Fibroblast of skin of left biceps (primary cell): Measurements from ENCODE around the gene CRACR2B.

Experiments
- DNase-seq, 2 experiments: peaks; one replicate each; pipeline ENCODE4 v3.0.0-alpha.2; 2013; ENCODE audit warnings: low read depth in 2 of 2

The CRACR2B gene

DNA sequence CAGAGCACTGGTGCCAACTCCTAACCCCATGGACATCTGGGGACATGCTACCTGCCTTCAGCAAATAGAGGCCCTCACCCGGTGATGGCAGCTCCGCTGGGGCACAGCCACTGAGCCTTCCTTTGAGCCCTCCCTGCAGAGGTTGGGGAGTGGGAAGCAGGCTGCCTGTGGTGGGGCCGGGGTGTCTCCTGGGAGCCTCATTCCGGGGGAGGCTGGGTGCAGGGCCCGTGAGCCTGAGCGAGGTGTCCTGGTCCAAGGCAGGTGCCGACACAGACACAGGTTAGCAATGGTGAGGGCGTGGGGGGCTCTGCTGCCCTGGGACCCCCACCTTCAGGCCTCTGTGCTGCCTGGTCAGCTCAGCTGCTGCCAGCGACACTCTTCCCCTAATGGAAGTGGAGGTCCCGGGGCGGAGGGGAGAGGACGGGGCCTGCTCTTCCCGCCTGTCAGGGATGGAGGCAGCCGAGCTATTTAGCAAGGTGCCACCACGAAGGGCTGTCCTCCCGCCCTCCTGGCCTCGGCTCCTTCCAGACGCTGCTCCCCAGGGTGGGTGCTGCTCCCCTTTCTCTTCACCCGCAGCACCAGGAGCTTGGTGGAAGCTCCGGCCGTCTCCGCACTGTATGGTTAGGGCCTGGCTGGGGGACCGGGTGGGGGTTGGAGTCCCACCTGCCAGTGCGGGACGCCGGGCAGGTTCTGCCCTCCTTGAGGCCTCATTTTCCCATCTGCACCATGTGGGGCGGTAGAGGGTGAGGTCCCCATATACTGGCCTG is 26.1 kb downstream of the CRACR2B start:
- DNase-seq = no peak

GRCh38 chr11:854601-855329 is 27.0 kb downstream of the CRACR2B start:
- DNase-seq = no peak

- no peak for DNase-seq
Observed at GRCh38 chr11:855330-855674, 27.6 kb downstream of the CRACR2B start.

DNA sequence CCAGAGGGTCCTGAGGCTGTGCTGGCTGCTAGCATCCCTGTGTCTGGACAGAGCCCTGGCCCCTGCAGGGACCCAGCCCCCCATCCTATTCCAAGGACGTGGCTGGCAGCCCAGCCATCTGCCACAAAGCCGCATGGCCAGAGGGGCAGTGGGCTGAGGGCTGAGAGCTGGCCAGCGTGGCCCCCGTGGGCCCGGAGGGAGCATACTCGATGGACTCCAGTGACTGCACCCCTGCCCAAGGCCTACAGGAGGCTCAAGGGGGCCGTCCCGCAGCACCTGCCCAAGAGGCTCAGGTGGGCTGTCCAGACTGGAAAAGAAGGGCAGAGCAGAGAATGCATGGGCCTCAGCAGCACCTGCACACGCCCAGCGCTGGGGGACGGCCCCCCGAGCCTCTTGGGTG is 28.1 kb downstream of the CRACR2B start:
- DNase-seq = no peak

GRCh38 chr11:856397-856796 is 28.7 kb downstream of the CRACR2B start:
- DNase-seq = no peak

DNA sequence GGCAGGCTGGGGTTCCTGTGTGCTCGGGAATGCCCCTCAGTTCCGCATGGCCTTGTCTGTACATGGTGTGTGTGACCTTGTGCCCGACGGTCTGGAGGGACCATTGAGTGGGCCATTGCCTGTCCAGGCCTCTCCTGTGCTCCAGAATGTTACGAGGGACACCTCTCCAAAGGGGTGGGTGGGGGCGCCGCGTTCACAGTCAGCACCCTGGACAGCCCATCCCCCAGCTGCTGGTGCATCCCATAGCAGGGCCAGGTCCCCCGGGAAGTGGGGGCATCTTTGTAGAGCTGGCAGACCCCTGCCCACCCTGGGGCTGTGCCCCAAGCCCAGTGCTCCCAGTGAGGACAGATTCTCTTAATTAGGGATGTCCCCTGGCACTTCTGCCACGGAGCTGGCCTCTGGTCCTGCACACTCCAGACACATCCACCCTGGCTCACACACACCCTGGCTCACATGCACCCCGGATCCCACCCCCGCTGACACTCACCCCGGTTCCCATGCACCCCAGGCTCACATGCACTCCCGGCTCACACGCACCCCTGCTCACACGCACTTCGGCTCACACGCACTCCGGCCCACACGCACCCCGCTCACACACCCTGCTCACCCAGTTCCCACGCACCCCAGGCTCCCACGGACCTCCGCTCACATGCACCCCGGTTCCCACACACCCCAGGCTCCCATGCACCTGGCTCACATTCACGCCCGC is 30.5 kb downstream of the CRACR2B start:
- DNase-seq = no peak

DNA sequence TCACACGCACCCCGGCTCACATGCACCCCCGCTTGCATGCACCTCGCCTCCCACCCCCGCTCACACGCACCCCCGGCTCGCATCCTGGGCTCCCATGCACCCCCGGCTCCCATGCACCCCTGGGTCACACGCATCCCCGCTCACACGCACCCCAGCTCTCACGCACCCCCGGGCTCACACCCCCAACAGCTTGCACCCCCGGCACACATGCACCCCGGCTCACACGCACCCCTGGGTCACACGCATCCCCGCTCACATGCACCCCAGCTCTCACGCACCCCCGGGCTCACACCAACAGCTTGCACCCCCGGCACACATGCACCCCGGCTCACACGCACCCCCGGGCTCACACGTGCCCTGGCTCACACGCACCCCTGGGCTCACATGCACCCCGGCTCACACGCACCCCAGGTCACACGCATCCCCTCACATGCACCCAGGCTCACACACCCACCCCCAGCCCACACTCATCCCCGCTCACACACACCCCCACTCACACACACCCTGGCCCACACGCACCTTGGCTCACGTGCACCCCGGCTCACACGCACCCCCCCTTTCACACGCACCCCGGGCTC is 31.1 kb downstream of the CRACR2B start:
- no peak for DNase-seq

- peak; percentile 40 to 52 for DNase-seq
Observed at GRCh38 chr11:859394-860131, 31.8 kb downstream of the CRACR2B start.

GRCh38 chr11:860234-861104 is 32.8 kb downstream of the CRACR2B start:
- DNase-seq = no peak

DNA sequence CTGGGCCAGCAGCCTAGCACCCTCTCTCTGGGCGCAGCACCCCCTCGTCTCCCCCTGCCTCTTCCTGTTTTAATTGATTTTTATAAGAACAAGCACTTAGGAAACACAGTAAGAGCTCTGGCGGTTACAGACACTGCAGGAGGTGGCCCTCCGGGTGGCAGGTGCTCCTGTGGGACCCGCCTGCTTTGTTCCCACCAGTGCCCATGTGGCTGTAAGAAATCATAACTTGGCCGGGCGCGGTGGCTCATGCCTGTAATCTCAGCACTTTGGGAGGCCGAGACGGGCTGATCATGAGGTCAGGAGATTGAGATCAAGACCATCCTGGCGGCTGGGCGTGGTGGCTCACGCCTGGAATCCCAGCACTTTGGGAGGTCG is 33.4 kb downstream of the CRACR2B start:
- no peak for DNase-seq

- DNase-seq = no peak
Observed at GRCh38 chr11:862081-862661, 34.5 kb downstream of the CRACR2B start.

- DNase-seq = no peak
Observed at GRCh38 chr11:862696-863022, 34.9 kb downstream of the CRACR2B start.

DNA sequence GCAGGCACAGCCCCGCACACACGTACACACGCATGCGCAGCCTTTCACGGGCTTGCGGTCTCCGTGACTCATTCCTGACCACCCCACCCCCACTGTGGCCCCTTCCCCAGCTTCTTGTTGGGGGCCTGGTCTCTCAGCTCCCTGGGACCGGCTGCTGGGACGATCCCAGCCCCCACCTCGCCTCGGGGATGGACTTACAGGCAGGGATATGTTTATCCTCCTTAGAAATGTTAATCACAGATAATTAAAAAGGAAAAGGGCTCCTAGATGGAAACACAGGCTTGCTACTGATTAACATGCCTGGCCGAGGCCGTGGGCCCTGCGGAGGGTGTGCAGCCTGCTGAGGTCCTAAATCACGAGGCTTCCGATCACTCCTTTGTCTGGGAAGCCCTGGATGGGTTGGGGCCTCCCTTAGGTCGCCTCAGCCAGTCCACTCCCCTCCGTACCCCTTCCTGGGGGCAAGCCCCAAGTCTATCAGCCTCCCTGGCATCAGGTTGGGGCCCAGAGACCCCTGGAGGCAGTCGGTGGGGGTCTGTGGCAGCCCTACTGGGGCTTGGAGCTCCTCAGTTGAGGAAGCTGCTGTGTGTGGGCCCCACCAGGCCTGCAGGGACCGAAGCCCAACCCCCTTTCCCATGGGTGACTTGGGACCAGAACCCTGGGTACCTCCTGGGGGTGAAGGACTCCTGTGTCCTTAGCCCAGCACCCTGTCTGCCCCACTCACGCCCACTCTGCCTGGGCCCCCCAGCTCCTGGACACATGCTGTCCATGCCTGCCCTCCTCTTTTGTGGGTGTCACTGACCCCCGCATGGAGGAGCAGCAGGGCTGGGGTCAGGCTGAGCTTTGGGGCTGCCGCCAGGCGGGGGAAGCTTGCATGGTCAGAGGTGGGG is 35.5 kb downstream of the CRACR2B start:
- no peak for DNase-seq

DNA sequence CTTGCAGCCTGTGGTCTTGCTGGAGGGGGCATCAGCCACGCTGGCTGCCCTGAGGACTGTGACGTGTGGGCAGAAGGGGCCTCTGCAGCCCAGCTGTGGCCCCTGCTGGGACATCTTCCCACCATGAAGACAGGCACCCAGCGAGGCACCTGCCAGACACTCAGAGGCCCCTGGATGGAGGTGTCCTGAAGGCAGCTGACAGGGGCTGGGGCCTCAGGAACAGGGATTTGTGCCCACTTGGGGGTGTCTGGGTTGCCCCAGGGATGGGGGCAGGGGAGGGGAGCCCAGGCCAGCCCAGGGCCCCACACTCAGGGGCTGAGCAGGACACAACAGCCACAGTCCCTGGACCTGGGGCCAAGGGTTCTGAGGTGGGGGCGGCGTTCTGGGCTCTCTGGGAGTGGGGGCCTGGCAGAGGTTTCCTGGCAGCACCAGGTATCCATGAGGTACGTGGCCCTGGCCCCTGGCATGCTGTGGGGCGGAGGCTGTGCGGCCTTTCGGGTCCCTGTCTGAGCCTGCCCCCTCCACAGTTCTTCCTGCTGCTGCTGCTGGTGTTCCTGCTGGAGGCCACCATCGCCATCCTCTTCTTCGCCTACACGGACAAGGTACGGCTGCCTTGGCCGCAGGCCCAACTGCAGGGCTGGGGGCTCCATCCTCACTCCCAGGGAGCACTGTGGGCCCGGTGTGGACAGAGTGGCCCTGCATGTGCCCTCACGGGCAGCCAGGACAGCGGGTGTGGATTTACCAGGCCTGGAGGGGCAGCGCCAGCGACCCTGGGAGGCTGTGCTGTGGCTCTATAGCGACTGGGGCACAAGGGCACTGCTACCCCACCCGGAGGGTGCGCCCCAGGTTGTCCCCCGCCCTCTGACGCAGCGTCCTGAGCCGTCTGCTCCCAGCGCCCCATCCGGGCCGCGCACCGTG is 36.5 kb downstream of the CRACR2B start:
- DNase-seq = no peak

DNA sequence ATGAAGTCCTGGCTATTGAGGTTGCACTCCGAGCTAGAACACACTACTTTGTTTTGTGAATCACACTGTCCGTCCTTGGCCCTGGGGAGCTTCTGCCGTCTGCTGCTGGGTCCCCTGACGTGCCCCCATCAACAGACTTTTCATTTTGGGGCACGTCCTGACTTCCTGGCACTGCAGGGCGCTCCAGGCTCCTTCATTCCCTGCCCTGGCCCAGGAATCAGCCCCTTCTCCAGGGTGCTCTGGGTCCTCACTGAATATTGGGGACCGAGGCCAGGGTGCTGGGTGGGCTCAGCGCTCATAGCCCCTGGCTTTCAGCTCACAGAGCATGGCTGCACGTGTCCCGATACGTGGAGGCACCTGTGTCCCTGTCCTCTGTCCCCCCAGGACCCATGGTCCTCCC is 37.2 kb downstream of the CRACR2B start:
- no peak for DNase-seq

- no peak for DNase-seq
Observed at GRCh38 chr11:865462-866430, 38.0 kb downstream of the CRACR2B start.

GRCh38 chr11:866481-866880 is 38.8 kb downstream of the CRACR2B start:
- no peak for DNase-seq
